GM23248 (cell line): ENCODE data around the gene GSTM2.

Experiments used
- EZH2 ChIP-seq: fragments of 200-600 bp; sonication (generic); IDR thresholded peaks from 2 replicates; pipeline ENCODE4 v1.6.1; 2018; ENCODE audit warnings: antibody characterized with exemption, mild to moderate bottlenecking; ENCODE audit not compliant: insufficient read depth, poor library complexity, severe bottlenecking
- EZH2phosphoT487 ChIP-seq: fragments of 200-600 bp; sonication (generic); IDR thresholded peaks from 2 replicates; pipeline ENCODE4 v1.6.1; 2018; ENCODE audit warnings: antibody characterized with exemption, moderate library complexity, mild to moderate bottlenecking, low read depth; ENCODE audit not compliant: insufficient read depth

DNA sequence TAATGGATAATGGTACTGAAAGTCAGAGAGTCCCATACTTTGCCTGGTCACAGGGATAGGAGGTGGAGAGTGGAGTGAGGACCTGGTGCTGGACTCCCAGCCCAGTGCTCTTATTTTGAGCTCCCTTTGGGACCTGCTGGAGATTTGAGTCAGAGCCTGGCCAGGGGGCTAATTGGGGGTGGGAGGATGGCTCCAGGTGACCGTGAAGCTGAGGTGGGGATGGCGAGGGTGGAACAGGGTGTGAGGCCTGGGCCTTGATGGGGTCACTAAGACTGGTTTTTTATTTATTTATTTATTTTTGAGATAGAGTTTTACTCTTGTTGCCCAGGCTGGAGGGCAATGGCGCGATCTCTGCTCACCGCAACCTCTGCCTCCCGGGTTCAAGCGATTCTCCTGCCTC, 30.4 kb upstream of the GSTM2 start:
- TF ChIP-seq EZH2 (no peak), EZH2phosphoT487 (no peak)
